Small intestine (tissue), 7 donors: ENCODE data around the gene BTBD18. TPM values are rescaled to one million over a fixed set of nuclear protein-coding genes. Genes with fewer than 3 reads are reported as not detected.

ENCODE experiments used
- DNase-seq, 2 donors: peaks; one replicate each; pipeline versions ENCODE4 v3.0.0 to v3.0.0-alpha.2; 2013
- FAIRE-seq: peaks from 2 replicates; lab custom pipeline; 2012; peaks lifted over from hg19 to GRCh38; lab: Jason Lieb, UNC
- H3K27ac ChIP-seq, 3 donors: one replicate each; pipeline ENCODE4 v1.5.1; 2013; ENCODE audit warnings: low read length in 2 of 3, mild to moderate bottlenecking in 2 of 3, control low read depth in 1 of 3, inconsistent platforms in 1 of 3, low read depth in 1 of 3, moderate library complexity in 1 of 3
- H3K27me3 ChIP-seq, 3 donors: one replicate each; pipeline ENCODE4 v1.6.1; 2013; ENCODE audit warnings: low read length in 3 of 3, inconsistent platforms in 1 of 3; ENCODE audit not compliant: control insufficient read depth in 3 of 3, insufficient read depth in 3 of 3
- H3K36me3 ChIP-seq, 3 donors: one replicate each; pipeline ENCODE4 v1.6.1; 2013; ENCODE audit warnings: low read length in 3 of 3, inconsistent platforms in 1 of 3, low read depth in 1 of 3, mild to moderate bottlenecking in 1 of 3, moderate library complexity in 1 of 3; ENCODE audit not compliant: control insufficient read depth in 3 of 3, insufficient read depth in 2 of 3
- H3K4me1 ChIP-seq, 3 donors: one replicate each; pipeline ENCODE4 v1.6.1; 2013; ENCODE audit warnings: low read length in 2 of 3, inconsistent platforms in 1 of 3, low read depth in 1 of 3, mild to moderate bottlenecking in 1 of 3, moderate library complexity in 1 of 3; ENCODE audit not compliant: control insufficient read depth in 3 of 3, insufficient read depth in 2 of 3
- H3K4me3 ChIP-seq, 3 donors: one replicate each; pipeline ENCODE4 v1.5.1; 2013; ENCODE audit warnings: low read length in 3 of 3, control low read depth in 1 of 3, inconsistent platforms in 1 of 3, low read depth in 1 of 3, mild to moderate bottlenecking in 1 of 3, moderate library complexity in 1 of 3
- H3K9me3 ChIP-seq, 2 donors: one replicate each; pipeline ENCODE4 v1.6.1; 2013; ENCODE audit warnings: low read depth in 1 of 2, low read length in 1 of 2; ENCODE audit not compliant: control insufficient read depth in 2 of 2, insufficient read depth in 1 of 2
- WGBS, 3 donors: extraction: QIAGEN DNeasy Blood & Tissue Kit; methylation state at CpG; one replicate each; pipeline ENCODE4 v1.1.7; 2013; 5-methylcytosine and 5-hydroxymethylcytosine counted together
- polyA plus RNA-seq, 4 donors: library from polyadenylated mRNA; stranded (reverse) in 3 of 4; unstranded in 1 of 4; fragments of 200-250 nt in 3 of 4; fragments of 120-200 nt in 1 of 4; gene quantifications; one replicate each; pipeline versions ENCODE4 v1.2.1 to v1.2.3, GENCODE V29; 2013
- donor health status: healthy with polysubstance abuse.
- donor health status: control.
- donor health status: control.
- donor health status: Bipolar disorder and iron deficiency.
- donor health status: healthy.

Gene BTBD18
- polyA plus RNA-seq, 4 donors, result 0.10 TPM; not detected in 3

DNA sequence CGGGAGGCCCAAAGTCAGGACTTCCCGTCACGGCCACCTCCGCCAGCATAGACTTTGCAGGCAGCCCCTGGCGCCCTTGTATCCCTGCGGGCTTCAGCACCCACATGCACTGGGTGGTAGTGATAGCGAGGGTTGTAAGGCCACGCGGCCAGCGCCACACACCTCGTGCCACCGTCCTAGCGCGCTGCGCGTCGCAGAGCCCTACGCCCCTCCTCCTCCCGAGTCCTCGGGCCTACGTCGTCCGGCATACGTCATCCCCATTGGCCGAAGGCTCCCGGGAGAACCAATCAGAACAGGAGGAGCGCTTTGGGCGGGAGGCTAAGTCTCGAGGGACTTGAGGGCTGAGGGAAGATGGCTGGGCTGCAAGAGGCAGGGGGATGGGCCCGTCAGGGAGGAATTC lies 1.3 kb upstream of the BTBD18 start:
- Histone ChIP-seq H3K36me3 (peaks cover 0 to 3% (median 0%) of the 10 kb centered on the region in 3 donors), H3K4me1 (peaks cover 0 to 4% (median 0%) of the 10 kb centered on the region in 3 donors), H3K9me3 (peaks cover 0 to 5% of the 10 kb centered on the region in 2 donors), H3K4me3 (no peak overlapping the region), H3K27ac (no peak overlapping the region), H3K27me3 (no peaks in the 10 kb centered on the region)
- WGBS, 3 donors, result 98 to 99% (median 98%) methylated on average over 30 of the region's 30 CpGs
- DNase-seq (no peak), FAIRE-seq (no peak)

DNA sequence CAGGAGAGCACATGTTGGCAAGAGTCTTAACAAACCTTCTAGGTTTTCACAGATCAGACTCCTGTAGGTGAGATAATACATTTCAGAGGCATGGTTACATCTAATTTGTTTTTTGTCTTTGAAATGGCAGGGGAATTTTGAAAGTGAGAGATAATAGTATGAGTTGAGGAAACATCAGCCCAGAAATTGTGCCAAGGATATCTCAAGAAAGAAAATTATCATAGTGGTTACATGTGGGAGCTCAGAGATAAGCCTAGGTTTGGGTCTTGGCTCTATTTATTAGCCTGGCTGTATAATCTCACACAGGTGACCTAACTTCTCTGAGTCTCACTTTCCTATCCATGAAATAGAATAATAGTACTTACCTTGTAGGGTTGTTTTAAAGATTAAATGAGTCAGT lies 443 bp downstream of the BTBD18 start:
- peaks cover 0 to 4% (median 0%) of the 10 kb centered on the region in 3 donors for H3K4me1 ChIP-seq
- H3K27me3 ChIP-seq, result no peaks in the 10 kb centered on the region
- H3K9me3 ChIP-seq, result peaks cover 0 to 5% of the 10 kb centered on the region in 2 donors
- peaks cover 0 to 3% (median 0%) of the 10 kb centered on the region in 3 donors for H3K36me3 ChIP-seq
- H3K27ac ChIP-seq, result no peak overlapping the region
- no peak for FAIRE-seq
- no peak overlapping the region for H3K4me3 ChIP-seq
- no peak for DNase-seq

DNA sequence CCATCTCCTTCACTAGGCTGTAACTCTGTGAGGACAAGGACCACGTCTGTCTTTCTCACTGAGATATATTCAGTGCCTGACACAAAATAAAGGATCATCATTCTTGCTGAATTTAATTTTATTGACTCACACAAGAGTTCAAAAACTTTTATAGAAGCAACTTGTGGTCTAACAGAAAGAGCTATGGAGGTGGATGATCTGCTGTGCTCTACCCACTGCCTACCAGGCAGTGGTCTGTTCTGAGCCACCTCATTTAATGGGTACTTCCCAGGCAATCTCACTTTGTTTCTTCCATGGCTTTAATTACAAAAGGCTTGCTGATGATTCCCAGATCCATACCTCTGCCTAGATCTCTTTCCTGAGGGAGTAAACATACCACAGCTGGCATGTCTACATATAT lies 4.7 kb downstream of the BTBD18 start:
- DNase-seq, result no peak
- Histone ChIP-seq H3K4me3 (no peak overlapping the region), H3K9me3 (no peaks in the 10 kb centered on the region), H3K4me1 (peaks cover 0 to 8% (median 7%) of the 10 kb centered on the region in 3 donors), H3K27ac (no peak overlapping the region), H3K36me3 (peaks cover 6 to 33% (median 9%) of the 10 kb centered on the region in 3 donors), H3K27me3 (no peaks in the 10 kb centered on the region)
- 86 to 90% (median 86%) methylated on average over 1 of the region's 1 CpG for WGBS, 3 donors
- no peak for FAIRE-seq

DNA sequence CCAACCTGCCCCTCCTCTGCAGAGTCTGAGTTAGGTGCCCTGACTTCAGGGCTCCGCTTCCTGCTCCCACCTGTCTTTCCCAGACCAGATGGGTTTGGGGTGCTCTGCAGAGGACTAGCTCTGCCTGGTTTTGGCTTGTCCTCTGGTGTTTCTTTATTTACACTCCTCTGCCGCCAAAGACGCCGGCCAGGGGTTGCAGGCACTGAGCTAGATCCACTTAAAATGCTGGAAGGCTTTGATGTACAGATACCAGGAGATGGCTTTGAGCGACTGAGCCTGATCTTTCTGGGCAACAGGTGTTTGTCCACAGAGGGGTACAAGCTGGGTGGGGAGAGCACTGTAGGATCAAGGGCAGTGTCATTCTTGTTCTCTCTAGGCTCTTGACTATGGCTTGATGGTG lies 6.4 kb downstream of the BTBD18 start:
- Histone ChIP-seq H3K9me3 (no peaks in the 10 kb centered on the region), H3K27ac (no peak overlapping the region), H3K4me1 (peaks cover 0 to 8% (median 5%) of the 10 kb centered on the region in 3 donors), H3K4me3 (no peak overlapping the region), H3K36me3 (peaks cover 6 to 34% (median 9%) of the 10 kb centered on the region in 3 donors), H3K27me3 (no peaks in the 10 kb centered on the region)
- FAIRE-seq (no peak), DNase-seq (no peak)
- 90 to 91% (median 91%) methylated on average over 5 of the region's 5 CpGs for WGBS, 3 donors

DNA sequence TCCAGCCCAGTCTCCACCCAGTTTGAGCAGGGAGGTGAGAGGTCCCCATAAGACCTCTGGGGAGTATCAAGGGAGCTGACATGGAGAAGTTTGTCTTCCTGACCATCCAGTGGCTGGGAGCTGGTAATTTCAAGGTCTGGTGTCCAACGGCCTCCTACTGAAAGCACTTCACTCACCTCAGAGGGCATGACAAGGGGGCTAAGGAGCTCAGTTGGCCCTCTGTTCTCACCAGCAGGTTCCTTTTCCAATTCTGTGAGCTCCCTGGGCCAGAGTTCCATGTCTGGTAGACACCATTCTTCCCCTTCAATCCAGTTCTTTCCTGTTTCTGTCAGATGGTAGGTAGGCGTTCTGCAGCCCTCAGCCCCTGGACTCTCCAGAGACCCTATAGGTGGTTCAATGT lies 7.3 kb downstream of the BTBD18 start:
- Histone ChIP-seq H3K9me3 (no peaks in the 10 kb centered on the region), H3K4me1 (peaks cover 0 to 8% (median 5%) of the 10 kb centered on the region in 3 donors), H3K27me3 (no peaks in the 10 kb centered on the region), H3K27ac (no peak overlapping the region), H3K36me3 (peaks cover 6 to 38% (median 9%) of the 10 kb centered on the region in 3 donors), H3K4me3 (no peak overlapping the region)
- WGBS, 3 donors, result 83 to 85% (median 84%) methylated on average over 2 of the region's 2 CpGs
- no peak for DNase-seq
- no peak for FAIRE-seq

DNA sequence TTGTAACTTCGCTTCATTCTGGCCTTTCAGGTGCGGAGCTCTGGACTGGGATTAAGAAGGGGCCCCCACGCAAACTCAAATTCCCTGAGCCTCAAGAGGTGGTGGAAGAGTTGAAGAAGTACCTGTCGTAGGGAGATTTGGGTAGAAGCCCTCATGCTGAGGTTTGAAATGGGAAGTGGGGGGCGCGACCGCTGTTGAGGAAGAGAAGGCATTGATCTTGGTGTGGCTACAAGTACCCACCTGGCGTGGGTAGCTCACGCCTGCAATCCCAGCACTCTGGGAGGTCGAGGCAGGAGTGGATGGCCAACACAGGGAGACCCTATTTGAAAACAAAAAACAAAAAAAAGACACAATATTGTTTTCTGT lies 9.5 kb downstream of the BTBD18 start:
- FAIRE-seq, result no peak
- Histone ChIP-seq H3K9me3 (no peaks in the 10 kb centered on the region), H3K4me1 (peaks cover 0 to 8% (median 5%) of the 10 kb centered on the region in 3 donors), H3K27me3 (no peaks in the 10 kb centered on the region), H3K36me3 (peaks cover 10 to 46% (median 16%) of the 10 kb centered on the region in 3 donors), H3K4me3 (peak overlapping the region; percentile 89 to 95 (median 94)), H3K27ac (peak overlapping the region; percentile 92 to 97 (median 96))
- WGBS, 3 donors, result 2 to 3% (median 2%) methylated on average over 10 of the region's 10 CpGs
- no peak for DNase-seq

DNA sequence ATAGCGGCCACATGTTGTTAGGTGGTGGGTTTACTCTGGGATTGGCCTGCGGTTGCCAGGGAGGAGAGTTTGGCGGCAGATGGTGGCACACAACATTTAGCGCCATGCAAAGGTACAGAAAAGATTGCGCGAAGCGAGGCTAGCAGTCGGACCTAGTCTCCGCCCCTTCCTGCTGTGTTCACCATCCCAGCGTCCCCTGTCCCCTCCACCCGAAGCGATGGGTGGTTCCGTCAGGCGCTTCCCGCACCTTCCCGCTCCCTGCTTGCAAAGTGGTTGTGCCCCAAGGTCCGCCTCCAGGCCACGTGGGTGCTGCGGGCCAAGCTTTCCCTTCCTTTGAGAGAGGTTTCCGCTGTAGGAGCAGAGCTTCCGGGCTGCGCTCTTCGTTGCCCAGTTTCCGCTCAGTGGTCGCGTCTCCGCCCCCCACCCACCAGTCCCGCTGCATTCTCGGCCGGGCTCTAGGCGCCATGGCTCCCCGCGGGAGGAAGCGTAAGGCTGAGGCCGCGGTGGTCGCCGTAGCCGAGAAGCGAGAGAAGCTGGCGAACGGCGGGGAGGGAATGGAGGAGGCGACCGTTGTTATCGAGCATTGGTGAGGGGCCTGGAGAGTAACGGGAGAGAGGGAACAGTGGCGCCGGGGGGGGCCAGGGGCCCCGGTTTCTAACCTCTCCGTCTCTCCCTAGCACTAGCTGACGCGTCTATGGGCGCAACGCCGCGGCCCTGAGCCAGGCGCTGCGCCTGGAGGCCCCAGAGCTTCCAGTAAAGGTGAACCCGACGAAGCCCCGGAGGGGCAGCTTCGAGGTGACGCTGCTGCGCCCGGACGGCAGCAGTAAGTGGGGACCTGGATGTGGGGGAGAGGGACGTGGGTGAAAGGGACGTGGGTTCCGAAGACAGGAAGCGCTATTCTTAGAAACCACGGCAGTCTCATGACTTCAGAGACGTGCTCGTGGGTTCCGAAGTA lies 10.2 kb downstream of the BTBD18 start, which contains the start of gene SELENOH:
Gene SELENOH (plus strand): TSS at position 360 of the 955 bp plus-strand sequence. CDS start 105 bp downstream, at position 465.
- FAIRE-seq, result no peak
- Histone ChIP-seq H3K4me3 (peak within 1 kb of the TSS; percentile 89 to 95 (median 94)), H3K9me3 (no peaks in the 10 kb centered on the region), H3K27ac (peak within 1 kb of the TSS; percentile 92 to 97 (median 96)), H3K36me3 (peaks cover 10 to 49% (median 16%) of the 10 kb centered on the region in 3 donors), H3K4me1 (peaks cover 0 to 8% (median 6%) of the 10 kb centered on the region in 3 donors), H3K27me3 (no peaks in the 10 kb centered on the region)
- peak; percentile 98 for DNase-seq
- WGBS, 3 donors, result 0 to 1% (median 0%) methylated on average over 68 to 75 of the region's 75 CpGs

DNA sequence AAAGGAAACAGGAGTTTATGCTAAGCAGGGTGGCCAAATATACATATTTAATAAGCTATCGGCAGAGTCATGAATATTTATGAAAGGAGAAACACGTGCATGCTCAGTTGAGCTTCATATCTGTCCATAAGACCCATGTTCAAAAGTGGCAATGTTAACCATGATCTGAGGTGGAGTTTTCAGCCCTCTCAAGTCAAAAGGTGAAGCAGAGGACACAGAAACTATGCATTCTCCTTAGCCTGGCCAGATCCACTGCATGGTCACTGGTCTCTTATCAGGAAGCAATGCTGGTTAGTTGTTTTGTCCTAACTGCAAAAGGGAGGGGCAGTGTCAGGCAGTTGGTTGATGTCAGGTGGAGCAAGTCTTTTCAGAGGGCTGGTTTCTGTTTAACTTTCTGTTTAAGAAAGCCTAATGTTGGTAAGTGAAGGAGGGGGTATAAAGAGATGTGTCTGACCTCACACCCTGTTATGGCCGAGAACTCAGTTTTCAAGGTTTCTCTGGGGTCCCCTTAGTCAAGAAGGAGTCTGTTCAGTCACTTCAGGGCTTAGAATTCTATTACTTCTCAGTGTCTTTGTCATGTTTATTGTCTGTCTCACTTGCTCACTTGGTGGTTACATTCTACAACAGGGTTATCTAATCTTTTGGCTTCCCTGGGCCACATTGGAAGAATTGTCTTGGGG lies 15.9 kb downstream of the BTBD18 start:
- no peak overlapping the region for H3K4me3 ChIP-seq
- peak overlapping the region in 1 of 3 donors; percentile 74 for H3K27ac ChIP-seq
- DNase-seq (peak; percentile 26 to 51), FAIRE-seq (no peak)
- 67 to 75% (median 72%) methylated on average over 3 of the region's 3 CpGs for WGBS, 3 donors
- no peaks in the 10 kb centered on the region for H3K27me3 ChIP-seq
- peaks cover 0 to 12% (median 0%) of the 10 kb centered on the region in 3 donors for H3K4me1 ChIP-seq
- H3K9me3 ChIP-seq, result no peaks in the 10 kb centered on the region
- peaks cover 3 to 38% (median 6%) of the 10 kb centered on the region in 3 donors for H3K36me3 ChIP-seq
